Colonic mucosa (tissue), 4 donors: ENCODE results near the gene GHR. TPM values are rescaled to one million over a fixed set of nuclear protein-coding genes. Genes with fewer than 3 reads are reported as not detected.

ENCODE experiments used
- DNase-seq: peaks from one replicate; pipeline ENCODE4 v3.0.0-alpha.2; 2020
- H3K27ac ChIP-seq: fragments of 200-600 bp; one replicate; pipeline ENCODE4 v1.8.0; 2021
- H3K27me3 ChIP-seq: fragments of 200-600 bp; one replicate; pipeline ENCODE4 v1.8.0; 2021
- H3K36me3 ChIP-seq: fragments of 200-600 bp; one replicate; pipeline ENCODE4 v1.8.0; 2021
- H3K4me1 ChIP-seq: fragments of 200-600 bp; one replicate; pipeline ENCODE4 v1.8.0; 2021; ENCODE audit warnings: mild to moderate bottlenecking
- H3K4me3 ChIP-seq: fragments of 200-600 bp; one replicate; pipeline ENCODE4 v1.8.0; 2021
- H3K9ac ChIP-seq, 2 donors: one replicate each; pipeline ENCODE4 v1.7.0; 2013; ENCODE audit warnings: control low read depth in 2 of 2, low read depth in 2 of 2, low read length in 2 of 2
- H3K9me3 ChIP-seq: fragments of 200-600 bp; one replicate; pipeline ENCODE4 v1.8.0; 2021
- intact Hi-C: fragments of 100-400 bp; cut with DNase I; formaldehyde crosslinking; loops from one replicate; pipeline ENCODE4 v1.14.1; 2022
- total RNA-seq, 2 donors: library from RNA; stranded (reverse); fragmentation: NEBNext Ultra II Directional in 1 of 2; extraction: Animal tissue kit (Norgen Biotek cat#: 25700) in 1 of 2; gene quantifications; one replicate each; pipeline ENCODE4 v1.2.1, GENCODE V29; 2021
- TF ChIP-seq, protein P1 (sequence below): fragments of 200-600 bp; IDR thresholded peaks from one replicate; pipeline ENCODE4 v1.8.0; 2022; ENCODE audit warnings: antibody characterized with exemption, mild to moderate bottlenecking
- donor health status: healthy.
- donor health status: DM: no; HTN: no; CAD: no.
- donor health status: DM: no; HTN: no; CAD: no.

The GHR gene
- total RNA-seq, 2 donors from 2014 or later, result 2.4 to 6.8 TPM

GRCh38 chr5:42495914-42496313 is 72.7 kb downstream of the GHR start:
- TF ChIP-seq, protein P1, sequence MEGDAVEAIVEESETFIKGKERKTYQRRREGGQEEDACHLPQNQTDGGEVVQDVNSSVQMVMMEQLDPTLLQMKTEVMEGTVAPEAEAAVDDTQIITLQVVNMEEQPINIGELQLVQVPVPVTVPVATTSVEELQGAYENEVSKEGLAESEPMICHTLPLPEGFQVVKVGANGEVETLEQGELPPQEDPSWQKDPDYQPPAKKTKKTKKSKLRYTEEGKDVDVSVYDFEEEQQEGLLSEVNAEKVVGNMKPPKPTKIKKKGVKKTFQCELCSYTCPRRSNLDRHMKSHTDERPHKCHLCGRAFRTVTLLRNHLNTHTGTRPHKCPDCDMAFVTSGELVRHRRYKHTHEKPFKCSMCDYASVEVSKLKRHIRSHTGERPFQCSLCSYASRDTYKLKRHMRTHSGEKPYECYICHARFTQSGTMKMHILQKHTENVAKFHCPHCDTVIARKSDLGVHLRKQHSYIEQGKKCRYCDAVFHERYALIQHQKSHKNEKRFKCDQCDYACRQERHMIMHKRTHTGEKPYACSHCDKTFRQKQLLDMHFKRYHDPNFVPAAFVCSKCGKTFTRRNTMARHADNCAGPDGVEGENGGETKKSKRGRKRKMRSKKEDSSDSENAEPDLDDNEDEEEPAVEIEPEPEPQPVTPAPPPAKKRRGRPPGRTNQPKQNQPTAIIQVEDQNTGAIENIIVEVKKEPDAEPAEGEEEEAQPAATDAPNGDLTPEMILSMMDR, result no peak
- H3K27me3 ChIP-seq, result no peaks in the 10 kb centered on the region
- no peak overlapping the region for H3K27ac ChIP-seq
- no peak overlapping the region for H3K4me3 ChIP-seq
- H3K36me3 ChIP-seq, result no peaks in the 10 kb centered on the region
- H3K9me3 ChIP-seq, result no peaks in the 10 kb centered on the region
- DNase-seq, result no peak
- H3K4me1 ChIP-seq, result no peaks in the 10 kb centered on the region
- H3K9ac ChIP-seq, result no peak overlapping the region
- intact Hi-C loops, result no loop called here

GRCh38 chr5:42496397-42497156 is 73.3 kb downstream of the GHR start:
- intact Hi-C loops, result no loop called here
- no peaks in the 10 kb centered on the region for H3K36me3 ChIP-seq
- DNase-seq, result no peak
- no peaks in the 10 kb centered on the region for H3K9me3 ChIP-seq
- H3K4me1 ChIP-seq, result no peaks in the 10 kb centered on the region
- no peak overlapping the region for H3K27ac ChIP-seq
- TF ChIP-seq, protein P1, result no peak
- no peak overlapping the region for H3K9ac ChIP-seq
- H3K4me3 ChIP-seq, result no peak overlapping the region
- H3K27me3 ChIP-seq, result no peaks in the 10 kb centered on the region

GRCh38 chr5:42498000-42498399 is 74.8 kb downstream of the GHR start:
- DNase-seq, result no peak
- H3K4me1 ChIP-seq, result no peaks in the 10 kb centered on the region
- H3K9me3 ChIP-seq, result no peaks in the 10 kb centered on the region
- intact Hi-C loops, result no loop called here
- no peaks in the 10 kb centered on the region for H3K36me3 ChIP-seq
- H3K27ac ChIP-seq, result no peak overlapping the region
- H3K4me3 ChIP-seq, result no peak overlapping the region
- no peaks in the 10 kb centered on the region for H3K27me3 ChIP-seq
- TF ChIP-seq, protein P1, result no peak
- H3K9ac ChIP-seq, result no peak overlapping the region

DNA sequence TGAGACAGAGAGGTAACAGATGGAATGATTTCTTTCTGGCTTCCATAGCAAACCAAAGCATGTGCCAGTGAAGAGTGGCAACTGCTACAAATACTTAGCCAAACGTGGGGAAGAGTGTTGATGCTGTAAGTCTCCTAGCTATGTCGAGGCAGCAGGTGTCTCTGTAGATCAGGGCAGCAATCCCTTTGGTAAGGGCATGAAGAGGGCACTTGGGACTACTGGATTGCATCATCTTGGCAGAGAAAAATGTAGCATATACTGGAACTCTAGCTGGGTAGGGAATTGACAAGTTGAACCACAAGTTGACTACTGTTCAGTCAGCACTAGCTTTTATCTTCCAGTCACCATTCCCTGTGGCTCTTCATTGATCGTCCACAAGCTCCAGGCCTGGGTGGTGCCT is 75.8 kb downstream of the GHR start:
- TF ChIP-seq, protein P1, result no peak

DNA sequence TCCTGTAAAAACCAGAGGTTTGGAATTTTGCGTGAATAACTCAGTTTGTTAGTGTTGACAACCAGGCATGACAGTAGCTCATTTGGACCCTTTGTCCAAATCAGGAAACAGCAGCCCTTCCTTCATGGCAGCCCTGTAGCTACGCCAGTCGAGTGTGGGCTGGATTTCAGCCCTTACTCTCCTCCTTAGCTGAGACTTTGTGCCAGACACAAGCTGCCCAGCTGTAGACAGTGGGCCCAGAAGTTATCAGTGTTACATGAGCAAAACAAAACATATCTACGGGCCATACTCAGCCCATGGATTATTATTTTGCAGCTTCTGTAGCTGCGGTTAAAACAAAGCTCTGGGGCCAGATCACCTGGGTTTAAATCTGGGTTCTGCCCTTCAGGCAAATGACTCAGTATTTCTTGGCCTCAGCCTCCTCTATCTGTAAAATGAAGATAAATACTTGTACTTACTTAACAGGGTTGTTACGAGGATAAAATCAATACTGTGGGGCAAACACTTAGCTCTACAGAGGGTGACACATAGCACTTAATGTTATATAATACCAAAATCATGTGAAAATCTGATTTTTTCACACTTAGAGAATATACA is 76.9 kb downstream of the GHR start:
- no peaks in the 10 kb centered on the region for H3K27me3 ChIP-seq
- no peak for DNase-seq
- H3K36me3 ChIP-seq, result no peaks in the 10 kb centered on the region
- no peaks in the 10 kb centered on the region for H3K9me3 ChIP-seq
- no peak overlapping the region for H3K27ac ChIP-seq
- no peak overlapping the region for H3K4me3 ChIP-seq
- no peaks in the 10 kb centered on the region for H3K4me1 ChIP-seq
- TF ChIP-seq, protein P1, result no peak
- intact Hi-C loops, result no loop called here
- no peak overlapping the region for H3K9ac ChIP-seq

More for the DNA sequence above, 75.8 kb downstream of the GHR start:
- H3K27me3 ChIP-seq, result no peaks in the 10 kb centered on the region
- no peak overlapping the region for H3K27ac ChIP-seq
- no peak overlapping the region for H3K9ac ChIP-seq
- H3K4me1 ChIP-seq, result no peaks in the 10 kb centered on the region
- no peaks in the 10 kb centered on the region for H3K36me3 ChIP-seq
- DNase-seq, result no peak
- H3K4me3 ChIP-seq, result no peak overlapping the region
- intact Hi-C loops, result no loop called here
- H3K9me3 ChIP-seq, result no peaks in the 10 kb centered on the region
